Fibroblast of villous mesenchyme (primary cell): Measurements from ENCODE around the gene RPL31. TPM values are rescaled to one million over a fixed set of nuclear protein-coding genes. Genes with fewer than 3 reads are reported as not detected.
"Not testable (repeated sequence)": the region's sequence is repeated elsewhere in the genome, so short reads cannot be mapped to it uniquely, and the experiment has no call there.

Experiments
- DNase-seq: peaks from one replicate; pipeline ENCODE4 v3.0.0-alpha.2; 2010; ENCODE audit warnings: low read depth
- H3K4me3 ChIP-seq: 2 replicates; pipeline ENCODE4 v1.5.1; 2011; ENCODE audit warnings: low read depth, mild to moderate bottlenecking, low read length
- CTCF ChIP-seq: IDR thresholded peaks from 2 replicates; pipeline ENCODE4 v1.5.1; 2012; ENCODE audit warnings: low read depth, mild to moderate bottlenecking, low read length; ENCODE audit not compliant: insufficient read depth
- total RNA-seq: library from RNA; depleted of rRNA; stranded (reverse); fragments of >200 nt; gene quantifications from 2 replicates; pipeline ENCODE4 v1.2.3, GENCODE V29; 2012

The RPL31 gene
- total RNA-seq, 1 donor = 815 TPM

GRCh38 chr2:101040072-101040471 lies 38.0 kb downstream of the RPL31 start:
- no peak for DNase-seq
- H3K4me3 ChIP-seq = no peak overlapping the region
- no peak for TF ChIP-seq CTCF

- H3K4me3 ChIP-seq = no peak overlapping the region
- TF ChIP-seq CTCF = no peak
- DNase-seq = peak; percentile 37
These were observed 38.7 kb downstream of the RPL31 start for GRCh38 chr2:101040761-101041160.

GRCh38 chr2:101041413-101041812 lies 39.3 kb downstream of the RPL31 start:
- no peak for TF ChIP-seq CTCF
- H3K4me3 ChIP-seq = no peak overlapping the region
- DNase-seq = peak; percentile 18

GRCh38 chr2:101045330-101045729 lies 43.2 kb downstream of the RPL31 start:
- no peak for TF ChIP-seq CTCF

GRCh38 chr2:101047075-101047766 lies 45.1 kb downstream of the RPL31 start:
- no peak for TF ChIP-seq CTCF
- no peak overlapping the region for H3K4me3 ChIP-seq
- no peak for DNase-seq

More at GRCh38 chr2:101045330-101045729, 43.2 kb downstream of the RPL31 start:
- no peak for DNase-seq
- H3K4me3 ChIP-seq = no peak overlapping the region

- DNase-seq = peak; percentile 34
- no peak for TF ChIP-seq CTCF
- no peak overlapping the region for H3K4me3 ChIP-seq
These were observed 45.7 kb downstream of the RPL31 start for GRCh38 chr2:101047774-101048173.

- TF ChIP-seq CTCF = no peak
- DNase-seq = no peak
- no peak overlapping the region for H3K4me3 ChIP-seq
These were observed 46.7 kb downstream of the RPL31 start for GRCh38 chr2:101048756-101049155.

- not testable (repeated sequence) for H3K4me3 ChIP-seq, DNase-seq
These were observed 48.8 kb downstream of the RPL31 start for GRCh38 chr2:101050886-101051285.
